Endothelial cell of umbilical vein (primary cell): ENCODE measurements around the gene AOC1. TPM values are rescaled to one million over a fixed set of nuclear protein-coding genes. Genes with fewer than 3 reads are reported as not detected.

Experiments used
- BruUV-seq: library from RNA; stranded (reverse); fragments of 400-500 nt; replicated peaks from 2 replicates; lab custom pipeline; 2021; lab: Mats Ljungman, UMichigan
- CTCF ChIA-PET: fragments of 300-600, 350-600 bp; sonication (Branson Sonifier 250); formaldehyde crosslinking; loops from one replicate; lab custom pipeline; 2021; ENCODE audit warnings: antibody characterized with exemption, inconsistent platforms; lab: Charles Lee
- POLR2A ChIA-PET: fragments of 300-600, 350-600 bp; sonication (Branson Sonifier 250); formaldehyde crosslinking; loops from one replicate; lab custom pipeline; 2021; ENCODE audit warnings: antibody characterized with exemption, inconsistent platforms; lab: Charles Lee
- DNase-seq: peaks from one replicate; pipeline ENCODE4 v3.0.0-alpha.2; 2011; ENCODE audit warnings: low read depth, low spot score
- FAIRE-seq: peaks from 2 replicates; lab custom pipeline; 2011; peaks lifted over from hg19 to GRCh38; lab: Jason Lieb, UNC
- H2AFZ ChIP-seq: 2 replicates; pipeline ENCODE4 v1.6.0; 2012; ENCODE audit warnings: low read depth, low read length, control low read depth, inconsistent platforms
- H3K27ac ChIP-seq: 2 replicates; pipeline ENCODE4 v1.5.1; 2011; ENCODE audit warnings: low read depth, mild to moderate bottlenecking, control low read depth, low read length, moderate library complexity; ENCODE audit not compliant: insufficient read depth
- H3K27me3 ChIP-seq, 2 experiments: 2 replicates each; pipeline versions ENCODE4 v1.6.0 to v1.6.1; 2011; ENCODE audit warnings: low read length in 2 of 2, mixed read lengths in 1 of 2; ENCODE audit not compliant: control insufficient read depth in 2 of 2, insufficient read depth in 2 of 2
- H3K36me3 ChIP-seq, 2 experiments: 2 replicates in 1 of 2; 3 replicates in 1 of 2; pipeline ENCODE4 v1.5.1; 2011; ENCODE audit warnings: low read length in 2 of 2, mild to moderate bottlenecking in 1 of 2, moderate library complexity in 1 of 2; ENCODE audit not compliant: control insufficient read depth in 2 of 2, insufficient read depth in 2 of 2; ENCODE audit errors: extremely low read depth in 1 of 2
- H3K4me1 ChIP-seq: 3 replicates; pipeline ENCODE4 v1.5.1; 2011; ENCODE audit warnings: mild to moderate bottlenecking, low read length; ENCODE audit not compliant: control insufficient read depth, insufficient read depth; ENCODE audit errors: extremely low read depth
- H3K4me2 ChIP-seq: 2 replicates; pipeline ENCODE4 v1.6.1; 2011; ENCODE audit warnings: low read length, control low read depth, mixed read lengths; ENCODE audit not compliant: insufficient read depth
- H3K4me3 ChIP-seq, 3 experiments: fragments of 200-600 bp in 1 of 3; sonication (generic), shearing (Covaris generic) in 1 of 3; replicated peaks in 1 of 3; 2 replicates each; pipeline ENCODE4 v1.5.1; 2011 to 2016; ENCODE audit warnings: control low read depth in 3 of 3, low read length in 3 of 3, mild to moderate bottlenecking in 2 of 3, inconsistent platforms in 1 of 3, low read depth in 1 of 3, moderate library complexity in 1 of 3; ENCODE audit not compliant: insufficient read depth in 1 of 3
- H3K79me2 ChIP-seq: 2 replicates; pipeline ENCODE4 v1.6.0; 2012; ENCODE audit warnings: low read length, inconsistent platforms; ENCODE audit not compliant: control insufficient read depth, insufficient read depth
- H3K9ac ChIP-seq: replicated peaks from 2 replicates; pipeline ENCODE3; 2011; ENCODE audit warnings: low read length, control low read depth; ENCODE audit not compliant: insufficient read depth; ENCODE audit errors: extremely low read depth
- H3K9me1 ChIP-seq: replicated peaks from 3 replicates; pipeline ENCODE4 v1.6.0; 2011; ENCODE audit warnings: mild to moderate bottlenecking, low read length; ENCODE audit not compliant: control insufficient read depth, insufficient read depth; ENCODE audit errors: extremely low read depth
- H3K9me3 ChIP-seq: replicated peaks from 2 replicates; pipeline ENCODE4 v1.5.1; 2012; ENCODE audit warnings: low read length, inconsistent platforms; ENCODE audit not compliant: control insufficient read depth, insufficient read depth
- H4K20me1 ChIP-seq: replicated peaks from 2 replicates; pipeline ENCODE3; 2011; ENCODE audit warnings: mild to moderate bottlenecking, low read length; ENCODE audit not compliant: control insufficient read depth, insufficient read depth; ENCODE audit errors: extremely low read depth
- CTCF ChIP-seq, 2 donors: IDR thresholded peaks; 1 replicate in 1 of 2; 2 replicates in 1 of 2; pipeline ENCODE4 v1.5.1; 2011; ENCODE audit warnings: low read length in 2 of 2, mild to moderate bottlenecking in 2 of 2, moderate library complexity in 2 of 2, control low read depth in 1 of 2, inconsistent platforms in 1 of 2, low read depth in 1 of 2; ENCODE audit not compliant: insufficient read depth in 1 of 2; ENCODE audit errors: extremely low read depth in 1 of 2
- EZH2 ChIP-seq: IDR thresholded peaks from 2 replicates; pipeline ENCODE4 v1.6.1; 2012; ENCODE audit warnings: borderline replicate concordance, low read depth, mild to moderate bottlenecking, moderate library complexity, low read length, inconsistent platforms; ENCODE audit not compliant: severe bottlenecking
- FOS ChIP-seq: IDR thresholded peaks from 2 replicates; pipeline ENCODE4 v1.6.1; 2011; ENCODE audit warnings: mild to moderate bottlenecking, low read length, moderate library complexity, borderline replicate concordance; ENCODE audit not compliant: insufficient read depth
- GATA2 ChIP-seq: IDR thresholded peaks from 2 replicates; pipeline ENCODE4 v1.7.0; 2011; ENCODE audit warnings: low read depth, mild to moderate bottlenecking, moderate library complexity, mixed read lengths, low read length; ENCODE audit not compliant: insufficient read length, insufficient read depth
- JUN ChIP-seq: IDR thresholded peaks from 2 replicates; pipeline ENCODE4 v1.6.1; 2011; ENCODE audit warnings: borderline replicate concordance, low read depth; ENCODE audit not compliant: insufficient read length, insufficient read depth
- MAX ChIP-seq: IDR thresholded peaks from 2 replicates; pipeline ENCODE4 v1.6.1; 2011; ENCODE audit not compliant: insufficient read depth, insufficient read length
- MYC ChIP-seq: IDR thresholded peaks from one replicate; pipeline ENCODE4 v1.6.1; 2011; ENCODE audit warnings: mild to moderate bottlenecking, low read depth, low read length
- POLR2A ChIP-seq: IDR thresholded peaks from 2 replicates; pipeline ENCODE4 v1.6.1; 2012; ENCODE audit warnings: low read depth, mild to moderate bottlenecking, control low read depth, low read length
- POLR2AphosphoS5 ChIP-seq: IDR thresholded peaks from 2 replicates; pipeline ENCODE4 v1.6.1; 2012; ENCODE audit warnings: low read depth, mild to moderate bottlenecking, control low read depth, low read length, moderate library complexity; ENCODE audit not compliant: insufficient read depth
- dilution Hi-C: fragments of 300-500 bp; cut with MboI; formaldehyde crosslinking; loops from one replicate; pipeline ENCODE4 v1.15.0; 2019; ENCODE audit warnings: low sequenced_read_pairs; ENCODE audit not compliant: extremely low pct_ligation_motif_present
- intact Hi-C: fragments of 100-400 bp; cut with micrococcal nuclease; formaldehyde crosslinking; loops from one replicate; pipeline ENCODE4 v1.10.0; 2022
- polyA plus RNA-seq, 4 experiments: library from polyadenylated mRNA; depleted of rRNA in 3 of 4; stranded (reverse) in 3 of 4; unstranded in 1 of 4; fragments of >200 nt; gene quantifications; 2 replicates each; pipeline versions ENCODE4 v1.2.1 to v1.2.3, GENCODE V29; 2011 to 2012; ENCODE audit warnings: missing spikeins in 1 of 4
- total RNA-seq: library from RNA; stranded (reverse); gene quantifications from 2 replicates; pipeline ENCODE4 v1.2.3, GENCODE V29; 2021

The AOC1 gene
- total and polyA plus RNA-seq, 2 donors (not counting 3 experiments of a cell fraction or from before 2014, with no cell fraction given): not detected

GRCh38 chr7:150818971-150819370, 33.3 kb upstream of the AOC1 start:
- BruUV-seq: no TSS peak
- no peak overlapping the region for H3K9ac ChIP-seq
- no peaks in the 10 kb centered on the region for H3K79me2 ChIP-seq
- H3K9me1 ChIP-seq: no peaks in the 10 kb centered on the region
- no peak overlapping the region for H2AFZ ChIP-seq
- FAIRE-seq (no peak), DNase-seq (no peak)
- dilution Hi-C loops: no loop called here
- intact Hi-C loops: no loop called here
- POLR2A ChIA-PET: no interaction called here
- TF ChIP-seq MYC (no peak), POLR2AphosphoS5 (no peak), GATA2 (no peak), CTCF (IDR thresholded peaks at IDR 0.05; ENCODE audit: extremely low read depth in 1 of 2, insufficient read depth in 1 of 2, low read depth in 1 of 2, low read length in 2 of 2) (no peak), FOS (no peak), JUN (no peak), EZH2 (no peak), POLR2A (no peak), MAX (no peak)
- CTCF ChIA-PET: interaction anchor here (1.4 kb wide), 1 partner anchor 40 kb away, joined by 4 read pairs; no protein-coding TSS in a partner anchor
- H3K4me3 ChIP-seq: no peak overlapping the region
- no peaks in the 10 kb centered on the region for H3K9me3 ChIP-seq
- no peaks in the 10 kb centered on the region for H3K36me3 ChIP-seq
- H3K4me1 ChIP-seq: no peaks in the 10 kb centered on the region
- no peaks in the 10 kb centered on the region for H4K20me1 ChIP-seq
- H3K27me3 ChIP-seq: peaks cover 6 to 7% of the 10 kb centered on the region in 2 experiments
- no peak overlapping the region for H3K4me2 ChIP-seq
- H3K27ac ChIP-seq: no peak overlapping the region
